Peyer's patch (tissue), 4 donors: Measurements from ENCODE around the gene KLRC4. TPM values are rescaled to one million over a fixed set of nuclear protein-coding genes. Genes with fewer than 3 reads are reported as not detected.
A peak's percentile ranks its signal among the peaks of the same experiment; 100 is the strongest.

Source experiments
- DNase-seq, 3 donors: peaks; one replicate each; pipeline ENCODE4 v3.0.0-alpha.2; 2017 to 2019
- H3K27ac ChIP-seq, 4 donors: fragments of 200-600 bp; sonication (generic); one replicate each; pipeline ENCODE4 v1.5.1; 2016 to 2019
- H3K27me3 ChIP-seq, 2 donors: fragments of 200-600 bp; sonication (generic); one replicate each; pipeline ENCODE4 v1.5.1; 2019
- H3K36me3 ChIP-seq, 3 donors: fragments of 200-600 bp; sonication (generic); one replicate each; pipeline ENCODE4 v1.5.1; 2016 to 2019
- H3K4me1 ChIP-seq, 4 donors: fragments of 200-600 bp; sonication (generic); one replicate each; pipeline ENCODE4 v1.5.1; 2016 to 2019
- H3K4me3 ChIP-seq, 4 donors: fragments of 200-600 bp; sonication (generic); 1 replicate in 3 of 4; 2 replicates in 1 of 4; pipeline ENCODE4 v1.5.1; 2016 to 2019; ENCODE audit warnings: mild to moderate bottlenecking in 1 of 4
- H3K9me3 ChIP-seq, 4 donors: fragments of 200-600 bp; sonication (generic); one replicate each; pipeline ENCODE4 v1.5.1; 2016 to 2019; ENCODE audit warnings: mild to moderate bottlenecking in 1 of 4
- POLR2A ChIP-seq, 2 donors: fragments of 450-650 bp; IDR thresholded peaks; one replicate each; pipeline ENCODE4 v1.5.1; 2017; ENCODE audit warnings: antibody characterized with exemption in 2 of 2, mild to moderate bottlenecking in 2 of 2, moderate library complexity in 2 of 2
- total RNA-seq, 4 donors: library from RNA; depleted of rRNA; stranded (reverse); fragments of >200 nt; gene quantifications; one replicate each; pipeline ENCODE4 v1.1.0, GENCODE V29; 2016
- TF ChIP-seq, protein P1 (sequence below), 6 experiments: fragments of 450-650 bp in 4 of 6; fragments of 200-600 bp in 2 of 6; sonication (generic) in 1 of 6; IDR thresholded peaks; one replicate each; pipeline ENCODE4 v1.5.1; 2017 to 2019; ENCODE audit warnings: antibody characterized with exemption in 6 of 6, mild to moderate bottlenecking in 3 of 6, moderate library complexity in 1 of 6

KLRC4 gene
- total RNA-seq, 4 donors from 2014 or later = 2.1 to 5.8 (median 5.6) TPM; not detected in 1

DNA sequence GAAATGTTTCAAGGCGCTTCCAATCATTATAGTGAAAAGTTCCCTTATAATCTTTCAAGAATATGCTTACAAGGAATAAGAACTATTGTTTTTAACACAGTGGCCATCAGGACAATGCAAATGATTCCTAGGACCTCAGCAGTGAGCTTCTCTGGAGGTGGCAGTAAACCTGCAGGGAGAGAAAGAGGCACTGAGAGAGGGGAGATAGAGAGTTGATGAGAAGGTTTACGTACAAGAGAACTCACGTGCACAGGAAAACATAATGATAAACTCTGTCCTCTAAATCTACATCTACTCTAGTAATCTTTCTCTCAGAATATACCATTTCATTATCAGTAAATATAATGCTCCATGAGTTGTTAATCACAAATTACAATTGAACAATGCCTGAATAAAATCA is 715 bp downstream of the KLRC4 start:
- TF ChIP-seq, protein P1, sequence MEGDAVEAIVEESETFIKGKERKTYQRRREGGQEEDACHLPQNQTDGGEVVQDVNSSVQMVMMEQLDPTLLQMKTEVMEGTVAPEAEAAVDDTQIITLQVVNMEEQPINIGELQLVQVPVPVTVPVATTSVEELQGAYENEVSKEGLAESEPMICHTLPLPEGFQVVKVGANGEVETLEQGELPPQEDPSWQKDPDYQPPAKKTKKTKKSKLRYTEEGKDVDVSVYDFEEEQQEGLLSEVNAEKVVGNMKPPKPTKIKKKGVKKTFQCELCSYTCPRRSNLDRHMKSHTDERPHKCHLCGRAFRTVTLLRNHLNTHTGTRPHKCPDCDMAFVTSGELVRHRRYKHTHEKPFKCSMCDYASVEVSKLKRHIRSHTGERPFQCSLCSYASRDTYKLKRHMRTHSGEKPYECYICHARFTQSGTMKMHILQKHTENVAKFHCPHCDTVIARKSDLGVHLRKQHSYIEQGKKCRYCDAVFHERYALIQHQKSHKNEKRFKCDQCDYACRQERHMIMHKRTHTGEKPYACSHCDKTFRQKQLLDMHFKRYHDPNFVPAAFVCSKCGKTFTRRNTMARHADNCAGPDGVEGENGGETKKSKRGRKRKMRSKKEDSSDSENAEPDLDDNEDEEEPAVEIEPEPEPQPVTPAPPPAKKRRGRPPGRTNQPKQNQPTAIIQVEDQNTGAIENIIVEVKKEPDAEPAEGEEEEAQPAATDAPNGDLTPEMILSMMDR (IDR thresholded peaks at IDR 0.05) = no peak
- no peak for TF ChIP-seq POLR2A (IDR thresholded peaks at IDR 0.05)
- no peak overlapping the region for H3K4me3 ChIP-seq
- no peak overlapping the region for H3K27ac ChIP-seq
- no peaks in the 10 kb centered on the region for H3K36me3 ChIP-seq
- no peak for DNase-seq
- peaks cover 0 to 4% (median 0%) of the 10 kb centered on the region in 4 donors for H3K9me3 ChIP-seq
- no peaks in the 10 kb centered on the region for H3K4me1 ChIP-seq
- no peaks in the 10 kb centered on the region for H3K27me3 ChIP-seq

DNA sequence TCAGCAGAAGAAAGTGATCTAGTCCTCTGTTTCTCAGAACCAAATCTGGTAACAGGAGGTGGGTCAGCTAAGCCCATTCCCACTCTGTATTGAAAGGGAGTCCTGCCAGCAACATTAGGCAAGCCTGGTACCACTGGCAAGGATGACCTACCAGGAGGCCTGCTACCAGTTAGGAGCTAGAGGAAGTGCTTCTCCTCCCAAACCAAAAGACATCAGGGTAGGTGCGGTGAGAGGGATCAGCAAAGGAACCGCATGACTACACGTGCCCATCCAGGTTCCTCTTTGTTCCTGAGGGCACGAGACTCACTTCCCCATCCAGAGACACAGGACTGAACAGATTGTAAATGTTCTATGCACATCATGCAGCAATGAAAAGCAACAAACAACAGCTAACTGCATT is 2.8 kb downstream of the KLRC4 start:
- Histone ChIP-seq H3K27me3 (no peaks in the 10 kb centered on the region), H3K4me3 (peak overlapping the region in 1 of 4 donors; percentile 17), H3K9me3 (peaks cover 0 to 4% (median 0%) of the 10 kb centered on the region in 4 donors), H3K27ac (no peak overlapping the region), H3K36me3 (no peaks in the 10 kb centered on the region), H3K4me1 (no peaks in the 10 kb centered on the region)
- no peak for DNase-seq
- TF ChIP-seq POLR2A (IDR thresholded peaks at IDR 0.05) = no peak
- TF ChIP-seq, protein P1 (IDR thresholded peaks at IDR 0.05) = no peak

DNA sequence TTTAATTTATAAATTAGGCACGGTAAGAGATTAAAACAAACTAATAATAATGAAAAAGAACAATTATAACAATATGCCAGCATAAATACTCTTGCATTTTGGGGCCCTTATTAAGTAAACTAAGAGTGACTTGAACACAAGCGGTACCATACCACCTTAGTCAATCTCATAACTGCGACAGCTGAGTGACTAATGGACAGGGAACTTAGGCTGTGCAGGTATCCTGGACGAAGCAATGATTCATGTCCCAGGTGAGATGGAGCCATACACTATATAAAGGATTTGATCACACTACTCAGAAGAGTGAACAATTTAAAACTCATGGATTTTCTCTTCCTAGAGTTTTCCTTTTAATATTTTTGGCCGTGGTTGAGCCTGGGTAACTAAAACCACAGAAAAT is 4.3 kb downstream of the KLRC4 start:
- no peak overlapping the region for H3K27ac ChIP-seq
- H3K27me3 ChIP-seq = no peaks in the 10 kb centered on the region
- no peaks in the 10 kb centered on the region for H3K4me1 ChIP-seq
- TF ChIP-seq POLR2A (IDR thresholded peaks at IDR 0.05) = no peak
- TF ChIP-seq, protein P1 (IDR thresholded peaks at IDR 0.05) = no peak
- peaks cover 0 to 4% (median 0%) of the 10 kb centered on the region in 4 donors for H3K9me3 ChIP-seq
- DNase-seq = no peak
- no peaks in the 10 kb centered on the region for H3K36me3 ChIP-seq
- H3K4me3 ChIP-seq = peak overlapping the region in 1 of 4 donors; percentile 1

DNA sequence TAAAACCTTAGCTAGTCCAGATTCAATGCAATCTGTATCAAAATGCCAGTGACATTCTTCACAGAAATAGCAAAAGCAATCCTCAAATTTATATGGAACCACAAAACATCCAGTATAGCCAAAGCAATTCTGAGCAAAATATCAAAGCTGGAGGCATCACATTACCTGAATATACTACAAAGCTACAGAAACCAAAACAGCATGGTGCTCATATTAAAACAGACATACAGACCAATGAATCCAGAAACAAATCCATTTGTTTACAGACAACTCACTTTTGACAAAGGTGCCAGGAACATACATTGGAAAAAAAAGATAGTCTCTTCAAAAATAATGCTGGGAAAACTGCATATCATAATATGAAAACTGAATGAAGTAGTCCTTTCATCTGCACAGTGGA is 4.8 kb downstream of the KLRC4 start:
- no peak overlapping the region for H3K27ac ChIP-seq
- peak overlapping the region in 1 of 4 donors; percentile 1 for H3K4me3 ChIP-seq
- TF ChIP-seq POLR2A (IDR thresholded peaks at IDR 0.05) = no peak
- TF ChIP-seq, protein P1 (IDR thresholded peaks at IDR 0.05) = no peak
- H3K9me3 ChIP-seq = peaks cover 0 to 4% (median 0%) of the 10 kb centered on the region in 4 donors
- DNase-seq = no peak
- no peaks in the 10 kb centered on the region for H3K4me1 ChIP-seq
- H3K27me3 ChIP-seq = no peaks in the 10 kb centered on the region
- no peaks in the 10 kb centered on the region for H3K36me3 ChIP-seq

DNA sequence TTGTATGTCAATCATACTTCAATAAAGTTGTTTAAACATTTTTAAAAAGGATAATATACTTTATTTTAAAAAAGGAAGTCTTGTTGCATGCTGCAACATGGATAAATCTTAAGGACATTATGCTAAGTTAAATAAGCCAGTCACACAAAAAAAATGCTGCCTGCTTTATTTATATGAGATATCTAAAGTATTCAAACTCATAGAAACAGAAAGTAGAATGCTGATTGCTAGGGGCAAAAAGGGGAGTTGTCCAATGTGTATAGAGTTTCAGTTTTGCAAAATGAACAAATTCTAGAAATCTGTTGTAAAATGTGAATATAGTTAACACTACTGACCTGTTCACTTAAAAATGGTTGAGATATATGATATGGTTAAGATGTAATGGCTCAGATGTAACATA is 8.7 kb downstream of the KLRC4 start:
- no peak for TF ChIP-seq POLR2A (IDR thresholded peaks at IDR 0.05)
- TF ChIP-seq, protein P1 (IDR thresholded peaks at IDR 0.05) = no peak
- Histone ChIP-seq H3K27me3 (no peaks in the 10 kb centered on the region), H3K4me3 (no peak overlapping the region), H3K27ac (no peak overlapping the region), H3K4me1 (no peaks in the 10 kb centered on the region), H3K9me3 (peaks cover 0 to 4% (median 0%) of the 10 kb centered on the region in 4 donors), H3K36me3 (no peaks in the 10 kb centered on the region)
- no peak for DNase-seq

DNA sequence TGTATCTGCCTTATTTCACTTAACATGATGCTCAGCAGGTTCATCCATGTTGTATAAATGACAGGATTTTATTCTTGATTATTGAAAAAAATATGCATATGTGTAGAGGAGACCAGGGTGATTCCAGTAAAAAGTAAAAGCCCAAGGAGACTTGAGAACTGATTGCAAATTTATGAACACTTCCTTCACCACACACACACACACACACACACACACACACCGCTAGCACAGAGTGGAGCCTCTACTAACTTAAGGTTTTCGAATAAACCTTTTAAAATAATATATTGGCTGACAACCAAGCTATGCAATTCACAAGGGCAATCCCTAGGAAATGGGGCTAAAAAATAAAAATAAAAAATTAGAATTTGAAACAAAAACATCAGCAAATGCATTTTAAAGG is 11.4 kb downstream of the KLRC4 start:
- H3K4me3 ChIP-seq = no peak overlapping the region
- no peaks in the 10 kb centered on the region for H3K9me3 ChIP-seq
- no peaks in the 10 kb centered on the region for H3K36me3 ChIP-seq
- H3K4me1 ChIP-seq = peaks cover 0 to 4% (median 0%) of the 10 kb centered on the region in 4 donors
- DNase-seq = no peak
- H3K27ac ChIP-seq = no peak overlapping the region
- no peak for TF ChIP-seq POLR2A (IDR thresholded peaks at IDR 0.05)
- TF ChIP-seq, protein P1 (IDR thresholded peaks at IDR 0.05) = no peak
- H3K27me3 ChIP-seq = no peaks in the 10 kb centered on the region
